A673 (cell line): ENCODE data around the gene CD74.

ENCODE experiments used
- EZH2 ChIP-seq: fragments of 200-600 bp; sonication (generic); IDR thresholded peaks from 2 replicates; pipeline ENCODE4 v1.6.1; 2017; ENCODE audit warnings: borderline replicate concordance, low read depth, mild to moderate bottlenecking, mixed read lengths, antibody characterized with exemption, low read length; ENCODE audit not compliant: poor library complexity, severe bottlenecking
- TF ChIP-seq, protein P1 (sequence below): fragments of 300-800, 200-600 bp; sonication (generic); conservative IDR thresholded peaks from 2 replicates; pipeline ENCODE4 v1.5.1; 2017; ENCODE audit warnings: low read depth, mild to moderate bottlenecking, antibody characterized with exemption, low read length, moderate library complexity, mixed read lengths

DNA sequence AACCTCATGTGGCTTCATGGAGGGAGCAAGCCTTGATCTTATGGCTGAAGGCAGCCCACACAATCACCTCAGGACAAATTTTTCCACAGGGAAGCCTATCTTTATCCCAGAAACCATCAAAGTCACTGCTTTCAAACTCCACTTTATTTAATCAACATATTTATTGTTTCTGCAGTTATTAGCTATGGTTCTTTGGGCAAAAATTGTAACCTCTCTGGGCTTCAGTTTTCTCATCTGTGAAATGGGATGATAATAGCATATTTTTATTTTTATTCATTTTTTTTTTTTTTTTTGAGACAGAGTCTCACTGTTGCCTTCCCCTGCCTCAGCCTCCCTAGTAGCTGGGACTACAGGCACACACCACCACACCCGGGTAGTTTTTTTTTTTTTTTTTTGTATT is 38.9 kb upstream of the CD74 start:
- TF ChIP-seq, protein P1, sequence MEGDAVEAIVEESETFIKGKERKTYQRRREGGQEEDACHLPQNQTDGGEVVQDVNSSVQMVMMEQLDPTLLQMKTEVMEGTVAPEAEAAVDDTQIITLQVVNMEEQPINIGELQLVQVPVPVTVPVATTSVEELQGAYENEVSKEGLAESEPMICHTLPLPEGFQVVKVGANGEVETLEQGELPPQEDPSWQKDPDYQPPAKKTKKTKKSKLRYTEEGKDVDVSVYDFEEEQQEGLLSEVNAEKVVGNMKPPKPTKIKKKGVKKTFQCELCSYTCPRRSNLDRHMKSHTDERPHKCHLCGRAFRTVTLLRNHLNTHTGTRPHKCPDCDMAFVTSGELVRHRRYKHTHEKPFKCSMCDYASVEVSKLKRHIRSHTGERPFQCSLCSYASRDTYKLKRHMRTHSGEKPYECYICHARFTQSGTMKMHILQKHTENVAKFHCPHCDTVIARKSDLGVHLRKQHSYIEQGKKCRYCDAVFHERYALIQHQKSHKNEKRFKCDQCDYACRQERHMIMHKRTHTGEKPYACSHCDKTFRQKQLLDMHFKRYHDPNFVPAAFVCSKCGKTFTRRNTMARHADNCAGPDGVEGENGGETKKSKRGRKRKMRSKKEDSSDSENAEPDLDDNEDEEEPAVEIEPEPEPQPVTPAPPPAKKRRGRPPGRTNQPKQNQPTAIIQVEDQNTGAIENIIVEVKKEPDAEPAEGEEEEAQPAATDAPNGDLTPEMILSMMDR = no peak
- no peak for TF ChIP-seq EZH2
